DOHH2 (cell line): ENCODE results near the gene FAM186B.

ENCODE experiments used
- CTCF ChIP-seq: fragments of 200-600 bp; sonication (generic); IDR thresholded peaks from one replicate; pipeline ENCODE4 v1.5.1; 2014; ENCODE audit warnings: antibody characterized with exemption, mild to moderate bottlenecking, low read depth, low read length; ENCODE audit not compliant: poor library complexity, severe bottlenecking
- EZH2phosphoT487 ChIP-seq: fragments of 200-600 bp; sonication (generic); IDR thresholded peaks from 2 replicates; pipeline ENCODE4 v1.6.1; 2017; ENCODE audit warnings: borderline replicate concordance, mild to moderate bottlenecking, antibody characterized with exemption, low read length, moderate library complexity, mixed read lengths

GRCh38 chr12:49632401-49632800 lies 27.0 kb upstream of the FAM186B start:
- no peak for TF ChIP-seq CTCF
- TF ChIP-seq EZH2phosphoT487: no peak
